Stimulated activated CD8-positive, alpha-beta memory T cell treated with anti-CD3 and anti-CD28 coated beads, Interleukin-12 subunit alpha, Interleukin-12 subunit beta, amount 100 ng/mL, for 24 hours (primary cell): ENCODE measurements around the gene GLOD4.
A peak's percentile ranks its signal among the peaks of the same experiment; 100 is the strongest.
"Not testable (repeated sequence)": the region's sequence is repeated elsewhere in the genome, so short reads cannot be mapped to it uniquely, and the experiment has no call there.

Experiments used
- DNase-seq: peaks from one replicate; pipeline ENCODE4 v3.0.0-alpha.2; 2020; ENCODE audit errors: extremely low read depth

The GLOD4 gene

DNA sequence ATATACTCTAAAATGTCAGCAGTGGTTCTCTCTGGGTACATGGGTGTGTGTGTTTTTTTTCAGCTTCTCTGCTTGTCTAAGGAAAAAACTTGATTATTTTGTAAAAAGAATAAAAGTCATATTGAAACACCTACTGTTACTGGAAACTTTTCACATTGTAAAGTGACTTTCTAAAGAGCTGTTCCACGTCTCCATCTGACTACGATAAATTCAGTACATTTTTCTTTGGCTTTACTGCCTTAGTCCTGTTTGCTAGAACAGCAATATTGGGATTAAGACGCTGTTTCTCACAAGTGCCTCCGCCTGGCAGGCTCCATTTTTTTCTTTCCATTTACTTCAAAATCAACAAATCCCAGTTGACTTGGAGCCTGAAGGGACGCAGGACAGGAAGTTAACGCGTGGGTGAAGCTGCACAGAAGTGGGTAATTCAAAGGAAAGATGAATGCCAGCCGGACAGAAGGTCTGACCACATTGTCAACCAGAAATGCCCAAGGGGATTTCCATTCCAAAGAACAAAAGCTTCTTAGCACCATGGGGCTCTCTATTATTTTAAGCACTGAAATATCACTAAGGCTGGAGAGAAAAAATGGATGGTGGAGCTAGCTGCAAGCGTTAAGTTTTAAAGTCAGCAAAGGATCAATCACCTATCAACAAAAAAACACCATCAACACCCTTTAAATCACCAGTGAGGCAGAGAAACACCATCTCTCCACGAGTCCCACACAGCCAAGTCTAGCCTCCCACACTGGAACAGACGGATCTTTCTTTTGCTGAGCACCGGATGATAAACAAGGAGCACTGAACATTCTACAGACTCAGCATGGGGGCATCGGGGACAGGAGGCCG is 8.4 kb downstream of the GLOD4 start:
- DNase-seq: no peak

DNA sequence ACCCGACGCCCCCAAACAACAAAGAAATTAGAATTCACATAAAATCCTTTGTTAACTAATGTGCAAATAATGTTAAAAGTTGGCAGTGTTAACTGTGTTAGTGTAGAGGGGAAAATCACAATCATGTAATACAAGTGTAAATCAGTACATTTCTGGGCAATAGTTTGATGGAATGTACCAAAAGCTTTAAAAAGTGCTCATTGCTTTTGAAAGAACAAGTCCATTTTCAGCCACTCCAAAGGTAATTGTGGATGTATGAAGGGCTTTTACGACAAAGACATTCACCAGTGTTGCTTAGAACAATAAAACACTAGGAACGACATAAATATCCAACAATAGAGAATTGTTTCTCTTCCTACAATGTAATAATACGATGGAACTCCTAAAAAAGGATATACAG is 9.1 kb downstream of the GLOD4 start:
- DNase-seq: no peak

DNA sequence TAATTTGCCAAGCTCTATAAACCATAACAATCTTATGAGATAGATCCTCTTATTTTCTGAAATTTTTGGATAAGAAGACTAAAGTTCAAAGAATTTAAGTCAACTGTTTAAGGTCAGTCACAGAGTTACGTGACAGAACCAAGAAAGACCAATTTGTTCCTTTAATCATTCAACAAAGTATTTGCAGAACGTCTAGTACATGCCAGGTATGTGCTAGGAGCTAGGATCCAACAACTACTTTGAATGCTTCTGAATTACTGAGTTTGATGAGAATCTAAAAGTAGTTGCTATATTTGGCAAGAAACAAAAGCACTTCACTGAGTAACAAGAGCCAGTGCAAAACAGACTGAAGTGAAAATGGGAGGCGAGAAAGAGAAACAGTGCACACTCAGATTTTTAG is 15.0 kb downstream of the GLOD4 start:
- no peak for DNase-seq

DNA sequence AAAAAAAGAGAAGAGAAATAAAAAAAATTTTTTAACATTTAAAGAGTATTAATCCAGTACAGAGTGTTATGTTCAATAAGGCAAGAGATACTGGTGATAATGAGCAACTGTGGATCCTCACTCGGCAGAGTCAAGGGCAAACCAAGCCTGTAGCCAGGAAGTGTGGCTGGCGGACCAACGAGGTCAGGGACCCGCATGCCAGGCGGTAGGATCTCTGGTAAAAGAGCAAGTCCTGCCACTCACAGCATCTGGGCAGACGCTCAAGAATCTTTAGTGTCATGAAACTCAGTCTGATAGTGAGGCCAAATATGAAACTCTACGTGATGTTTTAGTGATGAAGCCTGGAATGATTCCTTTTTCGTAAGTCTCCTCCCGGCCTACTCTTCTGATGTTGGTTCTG is 21.7 kb downstream of the GLOD4 start:
- no peak for DNase-seq

DNA sequence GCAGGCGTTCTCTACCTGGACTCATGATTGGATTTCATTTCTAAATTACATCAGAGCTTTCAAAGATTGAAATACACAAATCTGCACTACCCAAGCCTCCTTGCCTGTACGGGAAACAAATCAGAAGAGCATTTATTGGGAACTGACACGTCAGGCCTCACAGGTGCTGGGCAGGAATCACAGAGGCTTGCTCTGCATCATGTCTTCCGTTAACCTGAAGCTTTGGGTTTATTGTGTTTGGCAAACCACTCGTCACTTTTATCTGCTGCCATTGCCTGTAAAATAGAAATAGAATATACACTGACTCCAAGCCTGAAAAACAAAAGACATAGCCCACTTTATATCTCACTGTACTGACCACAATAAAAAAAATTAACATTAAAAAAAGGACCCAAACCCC is 22.1 kb downstream of the GLOD4 start:
- DNase-seq: no peak

DNA sequence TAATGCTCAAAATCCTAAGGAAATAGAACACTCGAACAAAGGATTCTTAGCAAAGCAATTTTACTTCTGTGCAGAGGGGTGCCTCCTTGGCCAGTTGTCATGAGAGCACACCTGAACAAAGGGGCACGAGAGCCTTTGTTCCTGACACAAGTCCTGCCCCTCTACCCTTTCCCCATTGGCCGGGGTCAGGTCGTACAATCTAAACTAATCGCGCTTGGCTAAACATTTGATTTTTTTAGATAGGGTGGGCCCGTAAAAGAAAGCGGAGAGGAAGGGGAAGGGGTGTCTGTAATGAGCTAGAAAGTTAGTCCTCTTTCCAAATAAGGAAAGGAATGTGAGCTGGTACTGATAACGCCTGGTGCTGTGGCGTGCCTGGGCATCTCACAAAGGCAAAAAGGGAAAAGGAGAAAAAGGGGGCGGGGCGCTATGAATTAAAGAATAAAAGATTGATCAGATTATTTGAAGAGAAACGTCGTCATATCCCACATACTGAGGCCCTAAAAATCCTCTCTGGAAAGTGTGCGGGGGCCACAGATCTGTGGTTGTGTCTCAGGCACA is 26.0 kb downstream of the GLOD4 start:
- not testable (repeated sequence) for DNase-seq

DNA sequence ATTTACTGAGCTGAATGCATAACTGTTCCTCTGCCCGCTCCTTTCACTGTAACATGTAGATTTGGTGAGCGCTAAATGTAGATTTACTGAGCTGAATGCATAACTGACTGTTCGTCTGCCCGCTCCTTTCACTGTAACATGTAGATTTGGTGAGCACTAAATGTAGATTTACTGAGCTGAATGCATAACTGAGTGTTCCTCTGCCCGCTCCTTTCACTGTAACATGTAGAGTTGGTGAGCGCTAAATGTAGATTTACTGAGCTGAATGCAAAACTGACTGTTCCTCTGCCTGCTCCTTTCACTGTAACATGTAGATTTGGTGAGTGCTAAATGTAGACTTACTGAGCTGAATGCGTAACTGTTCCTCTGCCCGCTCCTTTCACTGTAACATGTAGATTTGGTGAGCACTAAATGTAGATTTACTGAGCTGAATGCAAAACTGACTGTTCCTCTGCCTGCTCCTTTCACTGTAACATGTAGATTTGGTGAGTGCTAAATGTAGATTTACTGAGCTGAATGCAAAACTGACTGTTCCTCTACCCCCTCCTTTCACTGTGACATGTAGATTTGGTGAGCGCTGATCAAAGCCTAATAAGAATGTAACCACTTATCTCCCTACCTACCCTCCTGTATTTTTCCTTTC is 26.6 kb downstream of the GLOD4 start:
- DNase-seq: not testable (repeated sequence)

DNA sequence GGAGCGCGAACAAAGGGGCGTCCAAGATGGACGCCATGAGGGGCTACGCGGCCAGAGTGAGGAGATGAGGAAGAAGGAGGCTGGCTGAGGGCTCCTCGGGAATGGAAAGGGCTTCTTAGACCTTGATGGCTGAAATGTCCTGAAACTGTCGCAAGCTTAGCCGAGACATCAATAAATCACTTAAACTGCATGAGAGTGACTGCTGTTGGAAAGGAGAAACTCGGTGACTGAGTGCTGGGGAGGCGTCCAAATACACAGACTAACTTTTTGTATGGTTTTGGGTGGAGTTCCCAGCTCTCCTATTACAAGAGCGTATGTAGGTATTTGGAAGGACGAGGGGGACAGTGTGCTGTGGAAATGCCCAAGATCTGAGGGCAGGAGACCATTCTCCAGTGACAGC is 28.7 kb downstream of the GLOD4 start:
- no peak for DNase-seq

DNA sequence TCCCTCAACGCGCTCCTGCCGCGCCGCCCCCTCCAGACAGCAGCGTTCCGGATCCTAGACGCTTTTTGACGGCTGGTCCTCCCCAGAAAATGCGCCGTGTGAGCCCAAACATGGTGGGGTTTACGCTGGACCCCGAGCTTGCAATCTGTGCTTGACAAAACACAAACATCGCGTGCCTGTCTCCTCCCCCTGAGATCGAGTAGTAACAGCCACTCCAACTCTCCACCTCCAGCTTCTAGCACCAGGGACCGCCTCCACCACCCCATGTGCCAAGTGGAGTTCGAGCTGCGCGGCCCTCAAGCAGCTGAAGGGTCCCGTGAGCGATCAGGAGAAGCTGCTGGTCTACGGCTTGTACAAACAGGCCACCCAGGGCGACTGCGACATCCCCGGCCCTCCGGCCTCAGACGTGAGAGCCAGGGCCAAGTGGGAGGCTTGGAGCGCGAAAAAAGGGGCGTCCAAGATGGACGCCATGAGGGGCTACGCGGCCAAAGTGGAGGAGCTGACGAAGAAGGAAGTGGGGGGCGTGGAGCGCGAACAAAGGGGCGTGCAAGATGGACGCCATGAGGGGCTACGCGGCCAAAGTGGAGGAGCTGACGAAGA is 29.4 kb downstream of the GLOD4 start:
- no peak for DNase-seq

DNA sequence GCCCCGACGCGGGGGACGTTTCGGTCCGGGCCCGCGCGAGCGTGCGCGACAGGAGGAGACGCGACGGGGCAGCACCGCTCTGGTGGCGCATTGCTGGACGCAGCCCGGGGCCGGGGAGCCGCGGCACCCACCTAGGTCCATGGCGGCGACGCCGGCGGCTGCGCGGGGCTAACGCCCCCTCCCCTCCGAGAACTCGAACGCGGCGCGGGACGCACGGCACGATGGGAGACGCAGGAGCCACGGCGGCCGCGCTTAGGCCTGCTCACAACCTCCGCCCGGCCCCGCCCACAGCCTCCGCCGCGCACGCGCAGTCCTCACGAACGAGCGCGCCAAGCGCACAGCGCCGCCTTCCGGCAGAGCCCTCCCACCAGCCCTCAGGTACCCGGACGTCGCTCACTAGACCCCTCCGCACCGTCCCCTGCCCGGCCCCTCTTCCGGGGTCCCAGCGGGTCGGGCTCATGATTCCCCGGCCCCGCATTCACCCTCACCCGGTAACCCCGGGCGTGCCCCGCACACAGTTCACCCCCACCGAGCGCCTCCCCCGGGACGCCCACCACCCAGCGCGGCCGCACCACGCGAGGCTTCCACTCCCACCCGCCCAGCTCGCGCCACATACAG is 30.0 kb downstream of the GLOD4 start, which contains the start of gene GEMIN4:
TSS of gene GEMIN4 (minus strand) at position 263 of the 618 bp plus-strand sequence. CDS start at position 141, 122 bp downstream.
- DNase-seq: peak; percentile 89

DNA sequence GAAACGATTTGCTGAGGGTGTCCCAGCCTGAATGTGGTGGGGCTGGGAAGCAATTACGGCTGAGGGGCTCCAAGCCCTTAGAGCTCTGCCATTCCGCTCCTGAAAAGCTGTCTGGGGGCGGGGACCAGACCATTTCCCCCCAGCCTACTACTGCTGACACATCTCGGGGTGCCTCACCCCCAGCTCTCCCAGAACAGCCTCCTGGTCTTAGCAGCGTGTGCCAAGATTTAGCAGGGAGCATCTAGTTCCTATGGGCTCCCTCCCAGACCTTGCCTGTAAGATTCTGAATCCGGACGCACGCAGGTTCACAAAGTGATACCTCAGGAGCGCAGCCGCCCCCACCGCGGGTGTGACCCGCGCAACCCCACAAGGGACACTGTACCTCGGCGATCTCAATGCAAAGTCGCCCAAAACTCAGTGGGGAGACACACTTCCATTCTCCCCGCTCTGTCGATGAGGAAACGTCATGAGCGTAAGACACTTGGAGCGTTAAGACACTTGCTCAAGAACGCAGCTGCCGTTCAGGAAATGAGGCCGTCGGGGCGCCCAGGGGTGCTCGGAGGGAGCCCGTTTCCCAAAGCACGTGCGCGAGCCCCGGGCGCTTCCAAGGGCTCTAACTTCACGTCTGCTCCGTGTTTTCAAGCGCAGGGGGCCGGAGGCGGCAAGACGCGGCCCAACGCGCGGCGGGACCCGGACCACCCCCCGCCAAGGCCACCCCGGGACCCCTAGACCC is 30.6 kb downstream of the GLOD4 start:
- DNase-seq: no peak

DNA sequence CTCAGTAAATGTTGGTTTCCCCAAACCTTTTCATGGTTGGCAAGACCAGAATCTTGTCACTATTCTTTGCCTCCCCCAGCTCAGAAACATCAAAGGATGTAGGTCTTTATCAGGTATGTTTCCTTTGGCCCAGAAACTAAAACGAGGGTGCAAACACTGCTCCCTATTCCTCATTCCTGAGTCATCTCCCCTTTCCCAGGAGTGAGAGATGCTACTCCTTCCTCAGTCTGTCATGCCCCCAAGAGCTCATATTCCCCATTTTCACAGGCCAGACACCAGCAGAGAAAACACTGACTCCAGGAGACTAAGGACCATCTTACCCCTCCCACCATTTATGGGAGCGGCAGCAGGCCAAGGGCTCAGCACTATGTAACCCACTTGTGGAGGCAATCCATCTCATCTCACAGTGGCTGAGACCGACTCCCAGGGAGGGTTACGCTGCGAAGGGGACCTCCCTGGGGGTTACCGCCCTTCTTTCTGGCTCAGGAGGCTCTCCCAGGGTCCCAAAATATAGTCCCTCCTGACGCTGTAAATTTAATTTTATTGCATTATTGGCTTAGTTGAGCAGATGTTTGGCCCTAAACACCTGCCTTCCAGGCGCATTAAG is 31.5 kb downstream of the GLOD4 start:
- no peak for DNase-seq

DNA sequence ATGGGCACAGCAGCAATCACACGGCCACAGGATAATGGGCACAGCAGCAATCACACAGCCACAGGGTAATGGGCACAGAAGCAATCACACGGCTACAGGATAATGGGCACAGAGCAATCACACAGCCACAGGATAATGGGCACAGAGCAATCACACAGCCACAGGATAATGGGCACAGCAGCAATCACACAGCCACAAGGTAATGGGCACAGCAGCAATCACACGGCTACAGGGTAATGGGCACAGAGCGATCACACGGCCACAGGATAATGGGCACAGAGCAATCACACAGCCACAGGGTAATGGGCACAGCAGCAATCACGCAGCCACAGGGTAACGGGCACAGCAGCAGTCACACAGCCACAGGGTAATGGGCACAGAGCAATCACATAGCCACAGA is 32.7 kb downstream of the GLOD4 start:
- not testable (repeated sequence) for DNase-seq

DNA sequence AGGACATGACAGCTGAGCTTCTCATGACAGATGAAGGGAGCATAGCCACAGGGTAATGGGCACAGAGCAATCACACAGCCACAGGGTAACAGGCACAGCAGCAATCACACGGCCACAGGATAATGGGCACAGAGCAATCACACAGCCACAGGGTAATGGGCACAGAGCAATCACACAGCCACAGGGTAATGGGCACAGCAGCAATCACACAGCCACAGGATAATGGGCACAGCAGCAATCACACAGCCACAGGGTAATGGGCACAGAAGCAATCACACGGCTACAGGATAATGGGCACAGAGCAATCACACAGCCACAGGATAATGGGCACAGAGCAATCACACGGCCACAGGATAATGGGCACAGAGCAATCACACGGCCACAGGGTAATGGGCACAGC is 33.5 kb downstream of the GLOD4 start:
- not testable (repeated sequence) for DNase-seq

DNA sequence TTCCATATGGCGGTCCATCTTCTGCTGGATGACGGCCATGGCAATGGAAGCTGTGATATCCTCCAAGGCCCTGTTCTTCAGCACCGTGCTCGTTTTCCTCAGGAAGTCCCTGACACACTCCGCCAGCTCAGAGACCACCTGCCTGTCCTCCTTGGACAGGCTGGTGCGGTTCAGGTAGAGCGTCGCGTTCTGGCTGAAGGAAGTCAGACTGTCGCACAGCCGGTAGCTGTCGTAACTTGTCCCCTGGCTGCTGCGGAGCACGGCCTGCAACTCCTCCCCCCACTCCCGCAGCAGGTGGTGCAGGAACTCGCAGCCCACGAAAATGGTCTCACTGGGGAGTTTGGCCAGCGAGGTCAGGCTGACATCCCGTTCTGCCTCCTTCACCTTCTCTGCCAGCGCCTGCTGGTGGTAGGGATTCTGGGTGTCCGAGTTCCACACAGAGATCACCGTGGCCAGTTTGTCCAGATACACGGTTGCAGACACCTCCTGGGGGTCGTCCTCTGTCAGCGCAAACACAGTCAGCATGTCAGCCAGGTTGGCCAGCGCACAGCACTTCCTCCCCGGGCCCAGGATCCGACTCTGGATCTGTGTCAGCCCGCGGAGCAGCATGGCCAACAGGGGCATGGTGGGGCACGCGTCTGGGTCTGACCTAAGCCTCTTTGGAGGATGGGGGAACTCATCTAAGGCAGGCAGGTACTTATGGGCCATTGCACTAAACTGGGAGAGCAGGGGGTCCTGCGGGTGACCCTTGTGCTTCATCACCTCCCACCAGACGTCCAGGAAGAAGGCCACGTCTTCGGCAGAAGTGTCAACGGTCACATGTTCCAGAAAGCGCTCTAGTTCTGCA is 35.1 kb downstream of the GLOD4 start:
- no peak for DNase-seq

DNA sequence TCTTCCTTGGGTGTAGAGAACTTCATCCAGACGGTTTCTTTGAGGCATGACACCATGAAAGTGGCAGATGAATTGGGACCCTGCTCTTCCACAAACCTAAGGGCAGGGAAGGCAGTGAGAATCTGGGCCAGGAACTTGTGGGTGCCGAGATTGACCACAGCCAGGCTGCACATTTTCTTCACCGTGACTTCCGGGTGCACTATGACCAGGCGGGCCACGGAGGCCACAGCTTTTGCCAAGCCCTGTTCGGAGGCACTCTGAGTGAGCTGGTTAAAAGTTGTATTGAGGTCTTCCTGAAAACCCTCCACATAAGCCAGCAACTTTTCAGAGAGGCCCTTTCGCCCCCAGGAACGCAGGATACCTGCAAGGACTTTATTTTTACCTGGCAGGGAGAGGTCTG is 35.9 kb downstream of the GLOD4 start:
- no peak for DNase-seq

DNA sequence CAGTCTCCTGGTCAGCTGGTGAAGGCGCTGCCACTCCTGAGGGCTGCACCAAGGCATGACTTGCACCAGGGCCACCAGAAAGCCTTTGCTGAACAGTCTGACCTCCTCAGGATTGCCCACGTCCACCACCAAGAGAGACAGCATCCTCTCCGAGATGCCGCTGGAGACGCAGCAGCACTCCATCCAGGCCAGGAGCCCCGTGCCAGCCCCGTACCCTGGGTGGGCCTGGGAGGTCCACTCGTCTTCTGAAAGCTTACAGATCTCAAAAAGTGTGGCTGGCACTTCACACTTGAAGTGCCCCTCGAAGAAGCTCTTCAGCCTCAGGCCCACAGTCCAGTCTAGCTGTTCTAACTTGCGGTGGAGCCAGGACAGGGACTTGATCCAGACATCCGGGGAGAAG is 36.7 kb downstream of the GLOD4 start:
- DNase-seq: no peak

DNA sequence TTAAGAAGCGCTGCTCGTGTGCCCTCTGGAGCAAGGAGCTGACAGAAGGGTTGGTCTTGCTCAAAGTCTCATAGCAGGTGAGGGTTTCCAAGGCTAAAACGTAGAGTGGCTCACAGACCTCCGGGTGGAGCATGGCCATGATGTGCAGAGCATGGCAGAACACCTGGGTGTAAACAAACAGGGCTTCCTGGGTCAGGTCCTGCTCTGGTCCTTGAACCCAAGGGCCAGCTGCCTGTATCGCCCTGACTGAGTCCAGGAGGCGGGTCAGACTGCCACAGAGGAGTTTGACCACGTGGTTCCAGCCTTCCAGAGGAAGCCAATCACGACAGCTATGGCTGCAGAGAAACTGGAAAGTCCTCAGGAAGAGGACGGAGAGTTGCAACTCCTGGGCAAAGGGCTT is 37.1 kb downstream of the GLOD4 start:
- no peak for DNase-seq

DNA sequence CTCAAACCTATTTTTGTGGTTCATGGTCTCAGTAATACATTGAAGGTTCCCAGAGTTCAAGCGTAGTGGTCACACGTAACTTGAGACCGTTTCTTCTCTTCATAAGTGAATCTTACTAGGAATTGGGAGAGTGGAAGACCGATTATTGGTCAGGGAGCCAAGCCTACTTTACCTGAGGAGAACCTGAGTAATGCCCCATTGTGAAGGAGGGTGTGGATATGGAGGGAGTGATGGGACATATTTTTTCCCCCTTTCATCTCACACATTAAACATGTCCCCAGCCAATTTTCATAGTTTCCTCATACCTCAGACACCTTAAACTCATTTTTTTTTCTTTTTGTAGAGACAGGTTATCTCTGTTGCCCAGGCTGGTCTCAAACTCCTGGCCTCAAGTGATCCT is 38.9 kb downstream of the GLOD4 start:
- no peak for DNase-seq

DNA sequence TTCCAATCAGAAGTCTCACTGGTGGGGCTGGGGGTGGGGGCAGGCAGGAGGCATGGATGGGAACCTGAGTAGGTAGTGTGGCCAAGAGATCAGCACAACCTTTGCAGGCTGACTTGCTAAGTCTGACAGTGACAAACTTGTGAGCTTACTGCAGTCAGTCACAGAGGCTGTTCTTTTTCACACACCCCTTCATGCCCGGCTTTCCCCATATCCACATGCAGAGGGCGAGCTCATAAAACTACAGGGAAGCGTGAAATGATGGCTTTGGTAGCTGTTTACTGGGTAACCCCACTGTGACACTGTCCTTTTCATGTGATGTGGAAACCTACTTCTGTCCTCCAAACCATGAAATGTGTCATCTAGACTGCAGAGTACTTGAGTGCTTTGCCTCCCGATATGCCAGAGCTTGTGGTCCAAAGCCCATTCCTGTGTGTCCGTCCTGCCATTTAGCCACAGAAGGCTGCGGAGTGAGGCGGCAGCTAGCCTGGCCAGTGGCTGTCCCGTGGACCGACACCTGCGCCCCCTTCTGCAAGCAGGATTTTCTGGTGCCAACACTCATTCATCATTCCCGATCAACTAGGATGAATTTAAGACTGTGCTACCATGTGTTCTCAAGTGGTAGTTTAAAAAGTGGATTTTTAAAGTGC is 39.8 kb downstream of the GLOD4 start:
- no peak for DNase-seq
